Measurements from ENCODE around the gene SEC14L1.

- TF ChIP-seq, protein P1, sequence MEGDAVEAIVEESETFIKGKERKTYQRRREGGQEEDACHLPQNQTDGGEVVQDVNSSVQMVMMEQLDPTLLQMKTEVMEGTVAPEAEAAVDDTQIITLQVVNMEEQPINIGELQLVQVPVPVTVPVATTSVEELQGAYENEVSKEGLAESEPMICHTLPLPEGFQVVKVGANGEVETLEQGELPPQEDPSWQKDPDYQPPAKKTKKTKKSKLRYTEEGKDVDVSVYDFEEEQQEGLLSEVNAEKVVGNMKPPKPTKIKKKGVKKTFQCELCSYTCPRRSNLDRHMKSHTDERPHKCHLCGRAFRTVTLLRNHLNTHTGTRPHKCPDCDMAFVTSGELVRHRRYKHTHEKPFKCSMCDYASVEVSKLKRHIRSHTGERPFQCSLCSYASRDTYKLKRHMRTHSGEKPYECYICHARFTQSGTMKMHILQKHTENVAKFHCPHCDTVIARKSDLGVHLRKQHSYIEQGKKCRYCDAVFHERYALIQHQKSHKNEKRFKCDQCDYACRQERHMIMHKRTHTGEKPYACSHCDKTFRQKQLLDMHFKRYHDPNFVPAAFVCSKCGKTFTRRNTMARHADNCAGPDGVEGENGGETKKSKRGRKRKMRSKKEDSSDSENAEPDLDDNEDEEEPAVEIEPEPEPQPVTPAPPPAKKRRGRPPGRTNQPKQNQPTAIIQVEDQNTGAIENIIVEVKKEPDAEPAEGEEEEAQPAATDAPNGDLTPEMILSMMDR (IDR thresholded peaks at IDR 0.05; ENCODE audit: poor library complexity) = no peak
- TF ChIP-seq EZH2 (IDR thresholded peaks at IDR 0.05; ENCODE audit: borderline replicate concordance) (no peak), EZH2phosphoT487 (IDR thresholded peaks at IDR 0.05; ENCODE audit: low read depth, severe bottlenecking, unreplicated experiment) (no peak)
Observed at GRCh38 chr17:77205396-77206125, 64.8 kb downstream of the SEC14L1 start.

All from hepatocyte (in vitro differentiated cells).